GM19035 (cell line): ENCODE data around the gene SNAPC3.
A peak's percentile ranks its signal among the peaks of the same experiment; 100 is the strongest.
"Not testable (repeated sequence)": the region's sequence is repeated elsewhere in the genome, so short reads cannot be mapped to it uniquely, and the experiment has no call there.

Experiments
- ATAC-seq: cut with Tn5 transposase; IDR thresholded peaks from one replicate; pipeline ENCODE4 v1.9.1; 2021; ENCODE audit not compliant: unreplicated experiment

SNAPC3 gene

GRCh38 chr9:15421990-15422371, 695 bp upstream of the SNAPC3 start:
- no peak for ATAC-seq

DNA sequence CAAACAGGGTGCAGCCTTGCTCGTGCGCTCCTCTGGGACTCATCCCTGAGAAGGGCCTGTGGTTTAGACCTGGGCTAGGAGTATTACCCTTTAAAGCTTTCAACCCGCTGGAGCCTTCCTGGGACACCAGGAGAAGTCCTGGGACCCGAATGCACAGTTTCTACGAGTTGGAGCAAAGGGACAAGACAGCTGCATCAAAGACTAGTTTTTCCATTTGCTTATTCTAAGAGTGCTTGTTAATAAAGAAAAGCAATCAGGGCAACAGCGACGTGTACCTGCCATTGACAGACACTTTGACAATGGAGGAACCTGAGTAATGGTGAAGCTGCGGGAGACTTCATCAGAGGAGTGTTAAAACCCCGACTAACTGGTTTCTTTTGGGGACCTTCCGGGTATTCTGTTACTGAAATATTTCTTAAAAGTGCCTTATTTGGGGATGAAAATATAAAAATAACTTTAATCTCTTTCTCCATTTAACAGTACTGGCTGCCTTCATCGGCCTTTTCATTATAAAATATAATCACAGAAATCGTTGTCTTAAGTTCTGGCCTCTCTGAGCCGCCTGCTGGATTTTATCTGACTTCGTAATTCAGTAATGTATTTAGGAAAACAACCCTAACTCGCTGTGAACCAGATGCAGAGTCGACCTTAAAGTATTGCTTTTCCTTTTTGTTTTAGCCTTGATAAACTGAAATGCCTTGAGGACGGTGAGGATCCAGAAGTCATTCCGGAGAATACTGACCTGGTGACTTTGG, 732 bp downstream of the SNAPC3 start:
- no peak for ATAC-seq

DNA sequence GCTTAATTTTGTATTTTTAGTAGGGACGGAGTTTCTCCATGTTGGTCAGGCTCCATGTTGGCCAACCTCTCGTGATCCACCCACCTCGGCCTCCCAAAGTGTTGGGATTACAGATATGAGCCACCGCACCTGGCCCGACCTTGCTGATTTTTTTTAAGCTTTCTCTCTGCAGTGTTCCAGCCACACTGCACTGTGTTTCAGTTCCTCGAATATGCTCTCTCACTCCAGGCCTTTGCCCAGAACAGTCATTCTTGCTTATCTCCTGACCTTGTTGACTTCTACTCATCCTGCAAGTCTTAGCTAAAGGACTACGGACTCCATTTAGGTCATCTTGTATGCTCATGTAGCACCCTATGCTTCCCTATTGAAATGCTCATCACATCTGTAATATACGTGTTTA, 3.3 kb downstream of the SNAPC3 start:
- ATAC-seq: peak; percentile 21

GRCh38 chr9:15427702-15428101, 5.0 kb downstream of the SNAPC3 start:
- ATAC-seq: not testable (repeated sequence)

GRCh38 chr9:15430920-15431844, 8.5 kb downstream of the SNAPC3 start:
- no peak for ATAC-seq

DNA sequence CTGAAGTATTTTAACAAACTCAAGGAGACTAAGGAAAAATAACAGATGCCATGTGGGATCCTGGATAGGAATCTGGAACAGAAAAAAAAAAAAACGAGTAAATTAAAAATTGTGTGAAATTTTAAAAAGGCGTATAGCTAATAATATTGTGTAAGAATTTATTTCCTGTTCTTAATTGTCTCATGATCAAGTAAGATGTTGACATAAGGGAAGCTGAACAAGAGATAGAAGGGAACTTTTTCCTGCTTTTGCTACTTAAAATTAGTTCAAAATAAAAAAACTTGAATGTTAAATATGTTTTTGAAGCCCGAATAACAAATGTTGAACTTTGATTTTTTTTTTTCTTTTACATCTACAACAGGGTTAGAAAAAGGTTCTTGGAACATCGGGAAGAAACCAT, 10.5 kb downstream of the SNAPC3 start:
- ATAC-seq: no peak

DNA sequence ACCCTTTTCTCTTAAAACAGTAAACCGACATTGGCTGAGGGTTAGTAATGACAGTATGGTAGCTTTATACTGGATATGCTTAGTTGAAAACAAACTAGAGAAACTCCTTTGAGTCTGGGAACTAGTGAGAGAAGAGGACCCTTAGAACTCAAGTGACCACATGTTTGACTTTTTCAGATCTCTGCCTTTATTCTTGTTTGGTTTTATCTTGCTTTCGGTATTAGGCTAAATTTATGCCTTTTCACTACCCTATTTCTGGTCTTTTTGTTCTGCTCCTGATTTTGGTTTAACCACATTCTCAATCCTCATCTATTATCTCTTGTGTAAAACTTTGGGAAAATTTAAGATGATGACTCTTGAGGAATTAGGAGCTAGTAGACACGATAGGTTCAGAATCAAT, 11.0 kb downstream of the SNAPC3 start:
- peak; percentile 67 for ATAC-seq

DNA sequence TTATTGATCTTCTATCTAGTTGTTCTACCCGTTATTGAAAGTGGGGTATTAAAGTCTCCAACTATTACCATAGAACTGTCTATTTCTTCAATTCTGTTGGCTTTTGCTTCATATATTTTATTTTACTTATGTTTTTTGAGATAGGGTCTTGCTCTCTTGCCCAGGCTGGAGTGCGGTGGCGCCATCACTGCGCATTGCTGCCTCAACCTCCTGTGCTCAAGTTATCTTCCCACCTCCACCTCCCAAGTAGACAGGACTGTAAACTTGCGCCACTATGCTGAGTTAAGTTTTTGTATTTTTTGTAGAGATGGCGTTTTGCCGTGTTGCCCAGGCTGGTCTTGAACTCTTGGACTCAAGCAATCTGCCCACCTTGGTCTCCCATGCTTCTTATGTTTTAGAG, 16.2 kb downstream of the SNAPC3 start:
- no peak for ATAC-seq

GRCh38 chr9:15441841-15442240, 19.2 kb downstream of the SNAPC3 start:
- not testable (repeated sequence) for ATAC-seq

DNA sequence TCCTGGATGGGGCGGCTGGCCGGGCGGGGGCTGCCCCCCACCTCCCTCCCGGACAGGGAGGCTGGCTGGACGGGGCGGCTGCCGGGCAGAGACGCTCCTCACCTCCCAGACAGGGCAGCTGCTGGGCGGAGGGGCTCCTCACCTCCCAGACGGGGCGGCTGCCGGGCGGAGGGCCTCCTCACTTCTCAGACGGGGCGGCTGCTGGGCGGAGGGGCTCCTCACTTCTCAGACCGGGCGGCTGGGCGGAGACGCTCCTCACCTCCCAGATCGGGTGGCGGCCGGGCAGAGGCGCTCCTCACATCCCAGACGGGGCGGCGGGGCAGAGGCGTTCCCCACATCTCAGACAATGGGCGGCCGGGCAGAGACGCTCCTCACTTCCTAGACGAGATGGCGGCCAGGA, 19.6 kb downstream of the SNAPC3 start:
- not testable (repeated sequence) for ATAC-seq

- ATAC-seq: no peak
Measured at GRCh38 chr9:15444141-15444540, 21.5 kb downstream of the SNAPC3 start.

DNA sequence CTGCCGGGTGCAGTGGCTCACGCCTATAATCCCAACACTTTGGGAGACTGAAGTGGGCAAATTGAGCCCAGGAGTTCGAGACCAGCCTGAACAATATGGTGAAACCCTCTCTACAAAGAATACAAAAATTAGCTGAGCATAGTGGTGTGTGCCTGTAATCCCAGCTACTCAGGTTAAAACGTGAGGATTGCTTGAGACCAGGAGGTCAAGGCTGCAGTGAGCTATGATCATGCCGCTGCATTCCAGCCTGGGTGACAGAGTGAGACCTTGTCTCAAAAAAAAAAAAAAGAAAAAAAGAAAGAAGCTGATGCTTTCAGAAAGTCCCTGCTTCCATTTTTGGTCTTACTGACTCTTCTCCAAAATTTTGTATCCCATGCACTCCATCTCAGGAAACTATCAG, 31.3 kb downstream of the SNAPC3 start:
- no peak for ATAC-seq

DNA sequence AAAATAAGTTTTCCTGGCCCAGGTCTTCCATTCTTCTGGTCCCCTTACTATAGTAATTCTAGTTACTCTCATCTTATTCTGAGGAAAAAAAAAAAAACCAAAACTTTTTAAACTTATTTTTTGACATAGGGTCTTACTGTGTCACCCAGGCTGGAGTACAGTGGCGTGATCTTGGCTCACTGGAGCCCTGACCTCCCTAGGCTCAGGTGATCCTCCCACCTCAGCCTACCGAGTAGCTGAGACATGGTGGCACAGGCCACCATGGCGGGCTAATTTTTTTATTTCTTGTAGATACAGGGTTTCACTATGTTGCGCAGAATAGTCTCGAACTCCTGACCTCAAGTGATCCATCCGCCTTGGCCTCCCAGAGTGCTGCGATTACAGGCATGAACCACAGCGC, 38.4 kb downstream of the SNAPC3 start:
- ATAC-seq: no peak

- no peak for ATAC-seq
Measured at GRCh38 chr9:15461601-15462000, 38.9 kb downstream of the SNAPC3 start.

DNA sequence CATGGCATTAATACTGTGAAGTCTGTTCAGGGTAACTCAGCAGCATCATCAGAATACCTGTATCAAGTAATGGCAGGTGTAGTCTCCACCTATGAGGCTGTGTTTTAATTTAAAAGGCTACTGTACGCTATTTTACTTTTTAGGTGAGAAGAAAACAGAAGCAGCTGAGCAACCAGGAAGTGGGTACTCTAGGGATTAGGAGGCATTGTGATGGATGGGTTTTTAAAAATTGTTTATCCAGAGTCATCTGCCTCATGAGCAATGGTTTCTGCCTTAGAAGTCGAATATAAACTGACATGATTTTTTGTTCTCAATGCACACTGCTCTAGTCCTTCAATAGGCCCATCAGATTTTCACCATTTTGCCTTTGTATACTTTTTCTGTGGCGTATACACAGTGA, 45.5 kb downstream of the SNAPC3 start:
- ATAC-seq: no peak

DNA sequence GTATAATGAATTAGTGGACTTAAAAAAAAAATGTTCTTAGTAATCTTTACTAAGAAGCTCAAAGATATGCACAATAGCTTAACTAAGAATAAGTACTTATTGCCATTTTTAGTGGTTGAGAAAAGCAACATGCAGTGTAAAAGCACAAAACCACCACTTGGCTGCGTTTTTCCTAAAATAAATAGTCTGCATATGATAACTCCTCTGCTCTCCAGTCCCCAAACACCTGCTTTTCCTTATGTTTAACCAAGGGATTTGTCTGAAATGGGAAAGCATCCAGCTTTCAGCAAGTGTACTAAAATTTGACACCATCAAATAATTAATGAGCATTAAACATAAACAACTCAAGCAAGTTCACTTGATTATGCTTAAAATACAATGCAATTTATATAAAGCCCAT, 46.7 kb downstream of the SNAPC3 start:
- no peak for ATAC-seq

GRCh38 chr9:15469862-15470261, 47.2 kb downstream of the SNAPC3 start:
- ATAC-seq: no peak

DNA sequence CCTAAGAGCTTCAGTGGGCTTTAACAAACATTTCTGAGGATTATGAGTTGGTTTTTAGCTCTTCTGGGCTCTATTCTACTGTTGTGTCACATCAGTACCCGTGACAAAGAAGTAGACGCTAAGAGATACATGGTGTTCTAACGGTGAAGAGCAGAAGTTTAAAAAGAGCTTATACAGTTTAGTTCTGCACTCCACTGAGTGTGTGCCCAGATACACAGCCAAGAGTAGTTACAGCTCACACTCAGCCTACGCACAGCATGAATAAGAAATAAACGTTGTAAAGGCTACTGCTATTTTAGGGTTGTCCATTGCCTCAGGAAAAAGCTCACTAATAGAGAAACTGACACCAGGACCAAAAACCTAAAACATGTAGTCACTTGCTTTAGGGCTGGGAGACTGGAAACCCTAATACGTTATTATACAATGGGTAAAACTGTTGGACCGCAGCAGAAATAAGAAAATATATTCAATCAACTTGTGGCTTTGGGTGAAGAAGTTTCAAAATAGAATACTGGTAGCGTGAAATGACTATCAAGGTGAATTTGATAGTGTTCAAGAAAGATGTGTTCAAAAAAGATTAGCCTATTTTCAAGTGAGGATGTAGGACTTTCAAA, 53.4 kb downstream of the SNAPC3 start:
- ATAC-seq: peak; percentile 38

- no peak for ATAC-seq
Measured at GRCh38 chr9:15480028-15480427, 57.4 kb downstream of the SNAPC3 start.

GRCh38 chr9:15482146-15482545, 59.5 kb downstream of the SNAPC3 start:
- no peak for ATAC-seq

DNA sequence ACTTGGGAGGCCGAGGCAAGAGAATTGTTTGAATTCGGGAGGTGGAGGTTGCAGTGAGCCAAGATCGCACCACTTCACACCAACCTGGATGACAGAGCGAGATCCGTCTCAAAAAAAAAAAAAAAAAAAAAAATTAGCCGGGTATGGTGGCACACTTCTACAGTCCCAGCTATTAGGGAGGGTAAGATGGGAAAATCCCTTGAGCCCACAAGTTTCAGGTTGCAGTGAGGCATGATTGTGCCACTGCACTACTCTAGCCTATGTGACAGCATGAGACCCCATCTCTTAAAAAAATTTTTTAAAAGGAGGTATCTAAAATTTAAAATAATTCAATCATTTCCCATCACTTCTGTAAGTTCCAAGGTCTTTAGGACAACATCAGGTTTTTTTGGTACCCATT, 62.1 kb downstream of the SNAPC3 start:
- ATAC-seq: no peak
